HTR-8/SVneo (cell line): Measurements from ENCODE around the gene PCNT.
"Not testable (repeated sequence)": the region's sequence is repeated elsewhere in the genome, so short reads cannot be mapped to it uniquely, and the experiment has no call there.

Experiments
- DNase-seq: peaks from one replicate; pipeline ENCODE4 v3.0.0; 2011; ENCODE audit warnings: low spot score, mixed read lengths; ENCODE audit not compliant: insufficient read length
- FAIRE-seq: peaks from 2 replicates; lab custom pipeline; 2011; peaks lifted over from hg19 to GRCh38; lab: Jason Lieb, UNC

PCNT gene

GRCh38 chr21:46422636-46423241 is 98.8 kb downstream of the PCNT start:
- no peak for DNase-seq
- no peak for FAIRE-seq

GRCh38 chr21:46423546-46424038 is 99.6 kb downstream of the PCNT start:
- DNase-seq (no peak), FAIRE-seq (no peak)

DNA sequence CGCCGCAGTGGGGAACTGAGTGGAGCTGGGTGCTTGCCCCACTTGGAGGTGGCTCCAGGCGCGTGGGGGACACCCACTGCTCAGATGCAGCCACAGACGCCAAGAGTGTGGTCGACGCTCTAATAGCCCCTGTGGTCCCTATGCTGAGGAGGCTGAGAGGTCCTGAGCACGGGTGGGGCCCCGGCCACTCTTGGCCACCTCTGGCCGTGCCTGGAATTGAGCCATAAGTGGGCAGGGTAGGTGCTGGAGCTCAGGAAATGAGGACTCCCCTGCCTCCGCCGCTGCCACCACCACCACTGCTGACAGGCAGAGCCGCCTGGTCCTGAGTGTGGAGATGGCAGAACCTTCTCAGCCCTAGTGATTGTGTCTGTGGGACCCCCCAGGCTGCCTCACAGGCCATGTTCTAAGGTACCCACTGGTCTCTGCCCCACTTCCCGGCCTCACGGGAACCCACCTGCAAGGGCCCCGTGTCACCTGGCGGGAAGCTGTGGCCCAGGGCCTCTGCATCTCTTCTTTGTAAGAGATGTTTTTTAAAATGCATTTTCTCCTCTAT is 100.2 kb downstream of the PCNT start:
- DNase-seq (no peak), FAIRE-seq (no peak)

DNA sequence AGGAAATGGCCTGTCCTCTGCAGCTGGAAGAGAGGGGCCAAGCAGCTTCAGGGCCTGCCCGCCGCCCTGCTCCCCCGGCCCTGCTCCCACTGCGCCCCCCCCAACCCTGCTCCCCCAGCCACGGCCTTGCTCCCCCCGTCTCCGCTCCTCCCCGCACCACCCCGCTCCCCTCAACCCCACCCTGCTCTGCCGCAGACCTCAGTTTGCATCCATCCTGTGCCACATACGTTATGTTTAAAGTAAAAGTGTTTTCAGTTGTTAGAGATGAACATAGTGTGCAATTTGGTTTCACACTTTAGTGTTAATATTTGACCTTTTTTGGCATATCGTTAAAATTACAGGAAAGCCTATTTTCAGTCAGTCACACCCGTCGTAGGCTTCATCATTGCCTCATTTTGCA is 100.7 kb downstream of the PCNT start:
- FAIRE-seq, result no peak
- DNase-seq, result no peak

DNA sequence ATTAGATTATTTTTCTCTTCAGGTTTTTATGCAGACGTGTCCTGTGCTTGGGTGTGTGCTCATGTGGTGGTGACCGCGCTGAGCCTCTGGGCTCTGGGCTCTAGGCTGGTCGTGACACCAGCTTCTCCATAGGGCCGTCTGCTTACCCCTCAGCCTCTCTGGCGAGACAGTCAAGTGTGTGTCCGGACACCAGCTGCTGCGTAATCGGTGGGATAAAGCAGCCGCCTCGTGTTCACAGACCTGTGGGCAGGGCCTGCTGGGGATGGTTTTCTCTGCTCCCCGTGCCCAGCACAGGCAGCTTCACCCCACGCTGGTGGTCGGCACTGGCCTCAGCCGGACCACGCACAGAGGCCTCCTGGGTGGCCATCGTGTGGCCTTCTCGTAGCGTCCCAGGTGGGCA is 101.1 kb downstream of the PCNT start:
- no peak for FAIRE-seq

GRCh38 chr21:46425571-46425970 is 101.6 kb downstream of the PCNT start:
- DNase-seq, result no peak
- no peak for FAIRE-seq

More for the DNA sequence above, 101.1 kb downstream of the PCNT start:
- no peak for DNase-seq

DNA sequence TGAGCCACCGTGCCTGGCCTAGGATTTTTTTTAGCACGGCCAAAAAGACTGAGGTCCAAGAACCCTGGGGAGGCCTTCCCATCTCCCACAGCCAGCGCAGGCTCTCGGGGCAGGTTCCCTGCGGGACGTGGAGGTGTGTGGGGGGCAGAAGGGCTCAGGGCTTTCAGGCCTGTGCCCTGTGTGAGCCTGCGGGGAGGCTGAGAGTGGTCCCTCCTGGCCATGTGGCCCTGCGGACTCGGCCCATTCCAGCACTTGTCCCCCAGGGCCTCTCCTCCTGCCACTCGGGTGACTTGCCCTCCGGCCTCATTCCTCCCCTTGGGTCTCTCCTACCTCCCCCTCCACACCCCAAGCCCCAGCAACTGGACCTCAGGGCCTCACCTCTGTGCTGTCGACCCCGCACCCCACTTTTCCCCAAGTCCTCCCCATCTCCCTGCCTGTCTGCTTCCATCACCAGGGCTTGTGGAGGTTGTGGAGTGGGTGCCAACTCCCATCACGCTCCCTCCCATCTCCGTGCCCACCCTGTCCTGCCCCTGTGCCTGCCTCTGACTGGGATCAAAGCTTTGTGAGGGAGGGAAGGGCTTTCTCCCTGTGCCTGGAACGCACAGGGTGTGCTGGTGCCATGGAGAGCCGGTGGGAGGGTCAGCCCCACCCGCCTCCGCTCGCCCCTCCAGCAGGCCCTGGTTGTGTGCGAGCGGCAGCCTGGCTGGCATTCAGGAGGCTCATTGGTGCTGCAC is 102.5 kb downstream of the PCNT start:
- no peak for FAIRE-seq
- no peak for DNase-seq

- FAIRE-seq (no peak), DNase-seq (no peak)
Measured at GRCh38 chr21:46427516-46427915, 103.6 kb downstream of the PCNT start.

DNA sequence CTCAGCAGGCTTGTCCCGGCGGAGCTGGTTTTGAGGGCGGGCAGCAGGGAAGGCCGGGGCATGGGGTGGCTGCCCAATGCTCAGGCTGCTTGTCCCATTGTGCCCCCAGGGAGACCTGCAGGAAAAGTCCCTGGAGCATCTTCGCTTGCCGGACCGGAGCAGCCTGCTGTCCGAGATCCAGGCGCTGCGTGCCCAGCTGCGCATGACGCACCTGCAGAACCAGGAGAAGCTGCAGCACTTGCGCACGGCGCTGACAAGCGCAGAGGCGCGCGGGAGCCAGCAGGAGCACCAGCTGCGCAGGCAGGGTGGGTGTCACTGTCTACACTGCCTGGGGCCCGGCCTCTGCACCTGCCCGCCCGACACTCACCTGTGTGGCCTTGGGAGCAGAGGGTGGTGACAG is 104.3 kb downstream of the PCNT start:
- DNase-seq (no peak), FAIRE-seq (no peak)

GRCh38 chr21:46428987-46429710 is 105.2 kb downstream of the PCNT start:
- FAIRE-seq (no peak), DNase-seq (no peak)

- no peak for FAIRE-seq
- no peak for DNase-seq
Measured at GRCh38 chr21:46429754-46430681, 106.1 kb downstream of the PCNT start.

DNA sequence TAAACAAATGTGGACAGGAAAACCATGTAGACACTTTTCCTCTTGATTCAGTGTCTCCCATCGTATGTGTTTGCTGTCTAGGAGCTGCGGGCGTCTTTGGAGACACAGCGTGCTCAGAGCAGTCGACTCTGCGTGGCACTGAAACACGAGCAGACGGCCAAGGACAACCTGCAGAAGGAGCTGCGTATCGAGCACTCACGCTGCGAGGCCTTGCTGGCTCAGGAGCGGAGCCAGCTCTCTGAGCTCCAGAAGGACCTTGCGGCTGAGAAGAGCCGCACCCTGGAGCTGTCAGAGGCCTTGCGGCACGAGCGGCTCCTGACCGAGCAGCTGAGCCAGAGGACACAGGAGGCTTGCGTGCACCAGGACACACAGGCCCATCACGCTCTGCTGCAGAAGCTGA is 107.5 kb downstream of the PCNT start:
- no peak for FAIRE-seq
- DNase-seq, result no peak

GRCh38 chr21:46431884-46432488 is 108.0 kb downstream of the PCNT start:
- DNase-seq, result no peak
- no peak for FAIRE-seq

DNA sequence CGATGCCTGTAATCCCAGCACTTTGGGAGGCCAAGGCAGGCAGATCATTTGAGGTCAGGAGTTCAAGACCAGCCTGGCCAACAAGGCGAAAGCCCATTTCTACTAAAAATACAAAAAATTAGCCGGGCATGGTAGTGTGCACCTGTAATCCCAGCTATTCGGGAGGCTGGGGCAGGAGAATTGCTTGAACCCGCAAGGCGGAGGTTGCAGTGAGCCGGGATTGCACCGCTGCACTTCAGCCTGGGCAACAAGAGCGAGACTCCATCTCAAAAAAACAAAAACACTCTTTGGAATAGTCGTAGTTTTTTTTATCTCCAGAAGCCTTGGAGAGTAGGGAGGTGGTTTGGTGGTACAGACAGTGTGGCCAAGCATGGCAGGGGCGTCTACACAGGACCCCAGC is 109.2 kb downstream of the PCNT start:
- DNase-seq, FAIRE-seq: not testable (repeated sequence)

- FAIRE-seq (peak; percentile 33), DNase-seq (no peak)
Measured at GRCh38 chr21:46434322-46434958, 110.5 kb downstream of the PCNT start.

- FAIRE-seq, result no peak
- no peak for DNase-seq
Measured at GRCh38 chr21:46435786-46436227, 111.9 kb downstream of the PCNT start.

DNA sequence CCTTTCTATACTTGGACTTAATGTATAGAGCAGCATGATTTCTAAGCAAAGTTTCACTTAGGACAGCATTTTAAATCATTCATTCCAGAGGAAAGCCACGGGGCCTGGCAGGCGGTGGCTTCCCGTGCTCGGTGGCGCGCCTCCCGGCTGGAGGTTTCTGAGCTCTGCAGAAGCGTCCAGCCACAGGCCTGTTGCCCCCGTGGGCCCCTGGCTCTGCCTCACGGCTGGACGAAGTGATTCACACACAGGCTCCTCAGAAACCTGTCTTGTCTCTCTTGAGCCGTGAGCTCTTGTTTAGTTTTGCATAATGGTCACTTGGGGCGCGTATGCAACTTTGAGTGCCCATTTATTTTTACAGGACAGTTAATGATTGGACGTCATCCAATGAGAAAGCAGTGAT is 112.7 kb downstream of the PCNT start:
- DNase-seq, result no peak
- no peak for FAIRE-seq

GRCh38 chr21:46437096-46437498 is 113.1 kb downstream of the PCNT start:
- DNase-seq, result no peak
- FAIRE-seq, result no peak

- FAIRE-seq (no peak), DNase-seq (no peak)
Measured at GRCh38 chr21:46437511-46437910, 113.6 kb downstream of the PCNT start.
